Breast epithelium (tissue), 3 donors: Measurements from ENCODE around the gene AK5.

Experiments used
- CTCF ChIP-seq, 3 donors: fragments of 450-650 bp; IDR thresholded peaks; one replicate each; pipeline ENCODE4 v1.5.1; 2016 to 2017; ENCODE audit warnings: antibody characterized with exemption in 3 of 3, mild to moderate bottlenecking in 3 of 3, moderate library complexity in 3 of 3
- POLR2A ChIP-seq: fragments of 450-650 bp; IDR thresholded peaks from one replicate; pipeline ENCODE4 v1.6.1; 2016; ENCODE audit warnings: antibody characterized with exemption, mild to moderate bottlenecking, moderate library complexity

- TF ChIP-seq CTCF (IDR thresholded peaks at IDR 0.05) (no peak), POLR2A (no peak)
Measured at GRCh38 chr1:77421504-77422233, 139.8 kb downstream of the AK5 start.
